Natural killer cell (primary cell): ENCODE measurements around the gene P4HB. TPM values are rescaled to one million over a fixed set of nuclear protein-coding genes. Genes with fewer than 3 reads are reported as not detected.

Experiments
- ATAC-seq, 3 donors: fragments of 150-1000 bp in 2 of 3; fragments of 200-7000 bp in 1 of 3; cut with Tn5 transposase; 1 replicate in 1 of 3; 2 replicates in 2 of 3; pipeline ENCODE4 v1.10.0; 2021; ENCODE audit warnings: mild to moderate bottlenecking in 2 of 3, moderate library complexity in 2 of 3
- DNase-seq, 2 donors: peaks; one replicate each; pipeline versions ENCODE4 v3.0.0 to v3.0.0-alpha.2; 2013 to 2021; ENCODE audit warnings: mixed read lengths in 1 of 2
- H3K27ac ChIP-seq: one replicate; pipeline ENCODE4 v1.5.1; 2013; ENCODE audit warnings: mild to moderate bottlenecking, low read length
- H3K27me3 ChIP-seq: one replicate; pipeline ENCODE4 v1.6.1; 2013; ENCODE audit warnings: low read length; ENCODE audit not compliant: control insufficient read depth, insufficient read depth
- H3K36me3 ChIP-seq: one replicate; pipeline ENCODE4 v1.6.1; 2013; ENCODE audit warnings: low read length; ENCODE audit not compliant: control insufficient read depth, insufficient read depth
- H3K4me1 ChIP-seq: one replicate; pipeline ENCODE4 v1.6.1; 2013; ENCODE audit warnings: low read length; ENCODE audit not compliant: control insufficient read depth, insufficient read depth
- H3K4me3 ChIP-seq: one replicate; pipeline ENCODE4 v1.5.1; 2013; ENCODE audit warnings: low read length
- H3K9me3 ChIP-seq: one replicate; pipeline ENCODE4 v1.6.1; 2013; ENCODE audit warnings: low read length; ENCODE audit not compliant: control insufficient read depth, insufficient read depth
- H3K27ac Mint-ChIP-seq, 2 donors: one replicate each; pipeline ENCODE4 v1.8.0; 2022; ENCODE audit warnings: mild to moderate bottlenecking in 2 of 2, mixed read lengths in 2 of 2, moderate library complexity in 1 of 2
- H3K27me3 Mint-ChIP-seq, 2 donors: one replicate each; pipeline ENCODE4 v1.8.0; 2022; ENCODE audit warnings: low read depth in 2 of 2, mixed read lengths in 2 of 2
- H3K36me3 Mint-ChIP-seq: one replicate; pipeline ENCODE4 v1.8.0; 2022; ENCODE audit warnings: mixed read lengths
- H3K4me1 Mint-ChIP-seq, 2 donors: one replicate each; pipeline ENCODE4 v1.8.0; 2022; ENCODE audit warnings: mixed read lengths in 2 of 2
- H3K4me3 Mint-ChIP-seq: one replicate; pipeline ENCODE4 v1.8.0; 2022; ENCODE audit warnings: mild to moderate bottlenecking, moderate library complexity, mixed read lengths
- H3K9me3 Mint-ChIP-seq, 2 donors: one replicate each; pipeline ENCODE4 v1.8.0; 2022; ENCODE audit warnings: mixed read lengths in 2 of 2
- WGBS: methylation state at CpG from one replicate; pipeline ENCODE4 v1.1.7; 2013; ENCODE audit warnings: missing lambda C conversion rate; ENCODE audit not compliant: insufficient coverage; 5-methylcytosine and 5-hydroxymethylcytosine counted together
- intact Hi-C: fragments of 100-400 bp; cut with micrococcal nuclease; formaldehyde crosslinking; loops from one replicate; pipeline ENCODE4 v1.14.2; 2022
- total RNA-seq, 4 donors: library from RNA; stranded (reverse); fragments of 120-200 nt in 1 of 4; gene quantifications; one replicate each; pipeline versions ENCODE4 v1.2.3 to v1.2.4, GENCODE V29; 2013 to 2022
- TF ChIP-seq, protein P1 (sequence below): fragments of 200-600 bp; IDR thresholded peaks from one replicate; pipeline ENCODE4 v1.8.0; 2022; ENCODE audit warnings: antibody characterized with exemption

P4HB gene
- total RNA-seq, 3 donors from 2014 or later (not counting 1 experiment from before 2014, with no cell fraction given): 334 to 468 (median 386) TPM

DNA sequence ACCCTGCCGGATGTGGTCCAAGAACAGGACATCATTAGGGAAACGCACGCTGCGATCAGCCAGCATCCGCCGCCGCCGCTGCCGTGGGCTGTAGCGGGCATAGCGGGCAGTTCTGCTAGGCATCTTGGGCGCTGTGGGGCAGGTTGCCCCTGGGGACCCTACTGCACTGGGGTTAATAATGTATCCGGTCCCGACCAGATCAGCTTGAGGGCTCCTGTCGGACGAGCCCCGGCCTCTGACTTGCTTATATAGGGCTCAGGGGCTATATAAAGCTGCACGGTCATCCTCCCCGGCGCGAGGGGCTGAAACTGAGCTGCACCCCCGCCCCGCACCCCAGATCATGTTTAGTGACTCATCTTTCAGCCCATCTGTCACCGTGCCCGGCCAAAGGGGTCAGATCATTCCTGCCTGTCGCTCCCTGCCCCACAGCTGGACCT is 25.5 kb downstream of the P4HB start, which contains the start of gene PPP1R27:
TSS of gene PPP1R27 (minus strand) at position 220 of the 437 bp plus-strand sequence. CDS start at position 123, 97 bp downstream.
- Mint-ChIP-seq H3K4me3 (peak within 1 kb of the TSS; percentile 71), H3K27me3 (no peaks in the 10 kb centered on the region), H3K36me3 (no peaks in the 10 kb centered on the region), H3K9me3 (no peaks in the 10 kb centered on the region), H3K27ac (peak within 1 kb of the TSS; percentile 75 to 94), H3K4me1 (peaks cover 12 to 17% of the 10 kb centered on the region in 2 donors)
- peaks cover 26% of the 10 kb centered on the region for H3K4me1 ChIP-seq
- no peaks in the 10 kb centered on the region for H3K36me3 ChIP-seq
- TF ChIP-seq, protein P1, sequence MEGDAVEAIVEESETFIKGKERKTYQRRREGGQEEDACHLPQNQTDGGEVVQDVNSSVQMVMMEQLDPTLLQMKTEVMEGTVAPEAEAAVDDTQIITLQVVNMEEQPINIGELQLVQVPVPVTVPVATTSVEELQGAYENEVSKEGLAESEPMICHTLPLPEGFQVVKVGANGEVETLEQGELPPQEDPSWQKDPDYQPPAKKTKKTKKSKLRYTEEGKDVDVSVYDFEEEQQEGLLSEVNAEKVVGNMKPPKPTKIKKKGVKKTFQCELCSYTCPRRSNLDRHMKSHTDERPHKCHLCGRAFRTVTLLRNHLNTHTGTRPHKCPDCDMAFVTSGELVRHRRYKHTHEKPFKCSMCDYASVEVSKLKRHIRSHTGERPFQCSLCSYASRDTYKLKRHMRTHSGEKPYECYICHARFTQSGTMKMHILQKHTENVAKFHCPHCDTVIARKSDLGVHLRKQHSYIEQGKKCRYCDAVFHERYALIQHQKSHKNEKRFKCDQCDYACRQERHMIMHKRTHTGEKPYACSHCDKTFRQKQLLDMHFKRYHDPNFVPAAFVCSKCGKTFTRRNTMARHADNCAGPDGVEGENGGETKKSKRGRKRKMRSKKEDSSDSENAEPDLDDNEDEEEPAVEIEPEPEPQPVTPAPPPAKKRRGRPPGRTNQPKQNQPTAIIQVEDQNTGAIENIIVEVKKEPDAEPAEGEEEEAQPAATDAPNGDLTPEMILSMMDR: no peak
- ATAC-seq (no peak), DNase-seq (no peak)
- no peaks in the 10 kb centered on the region for H3K27me3 ChIP-seq
- H3K9me3 ChIP-seq: no peaks in the 10 kb centered on the region
- H3K27ac ChIP-seq: peak within 1 kb of the TSS; percentile 93
- WGBS: 95% methylated on average over 26 of the region's 26 CpGs
- intact Hi-C loops: no loop called here
- H3K4me3 ChIP-seq: no peak within 1 kb of the TSS

DNA sequence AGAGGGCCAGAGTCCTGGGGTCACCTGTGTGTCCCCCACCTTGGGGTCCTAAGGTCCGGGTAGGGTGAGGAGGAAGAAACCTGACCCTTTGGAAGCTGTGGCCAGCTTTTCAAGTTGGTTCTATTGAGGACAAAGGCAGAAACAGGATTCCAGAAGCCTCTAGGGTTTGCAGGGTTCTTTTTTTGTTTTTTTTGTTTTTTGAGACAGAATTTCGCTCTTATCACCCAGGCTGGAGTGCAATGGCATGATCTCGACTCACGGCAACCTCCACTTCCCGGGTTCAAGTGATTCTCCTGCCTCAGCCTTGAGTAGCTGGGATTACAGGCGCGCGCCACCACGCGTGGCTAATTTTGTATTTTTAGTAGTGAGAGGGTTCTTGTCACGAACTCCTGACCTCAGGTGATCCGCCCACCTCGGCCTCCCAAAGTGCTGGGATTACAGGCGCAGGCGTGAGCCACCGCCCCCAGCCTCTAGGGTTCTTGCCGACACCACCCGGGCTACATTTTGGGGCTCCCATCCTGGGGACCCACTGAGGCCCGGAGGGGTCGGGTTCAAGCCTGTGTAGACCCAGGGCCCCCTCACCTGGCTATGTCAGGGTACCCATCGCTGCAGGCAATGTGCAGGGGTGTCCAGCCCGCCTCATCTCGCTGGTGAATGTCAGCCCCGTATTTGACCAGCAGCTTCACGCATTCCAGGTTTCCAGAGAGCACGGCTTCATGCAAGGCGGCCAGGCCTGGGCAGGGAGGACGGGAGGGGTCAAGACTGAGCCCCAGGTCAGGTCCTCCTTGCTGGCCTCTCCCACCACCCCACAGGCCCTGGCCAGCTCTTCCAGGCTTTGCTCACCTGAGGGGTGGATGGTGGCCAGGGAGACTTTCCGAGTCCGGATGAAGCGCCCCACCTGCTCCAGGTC is 26.2 kb downstream of the P4HB start:
- 92% methylated on average over 31 of the region's 31 CpGs for WGBS
- Mint-ChIP-seq H3K4me1 (peaks cover 12 to 20% of the 10 kb centered on the region in 2 donors), H3K36me3 (no peaks in the 10 kb centered on the region), H3K9me3 (no peaks in the 10 kb centered on the region), H3K27ac (peak overlapping the region; percentile 75 to 94), H3K4me3 (peak overlapping the region; percentile 71), H3K27me3 (no peaks in the 10 kb centered on the region)
- Histone ChIP-seq H3K36me3 (no peaks in the 10 kb centered on the region), H3K9me3 (no peaks in the 10 kb centered on the region), H3K27ac (peak overlapping the region; percentile 93), H3K27me3 (no peaks in the 10 kb centered on the region), H3K4me3 (peak overlapping the region; percentile 71), H3K4me1 (peaks cover 26% of the 10 kb centered on the region)
- intact Hi-C loops: loop anchor here (2.0 kb wide), 1 partner anchor 27 kb away; the partner anchor contains the start of gene P4HB
- DNase-seq (no peak), ATAC-seq (no peak)
- TF ChIP-seq, protein P1: no peak

DNA sequence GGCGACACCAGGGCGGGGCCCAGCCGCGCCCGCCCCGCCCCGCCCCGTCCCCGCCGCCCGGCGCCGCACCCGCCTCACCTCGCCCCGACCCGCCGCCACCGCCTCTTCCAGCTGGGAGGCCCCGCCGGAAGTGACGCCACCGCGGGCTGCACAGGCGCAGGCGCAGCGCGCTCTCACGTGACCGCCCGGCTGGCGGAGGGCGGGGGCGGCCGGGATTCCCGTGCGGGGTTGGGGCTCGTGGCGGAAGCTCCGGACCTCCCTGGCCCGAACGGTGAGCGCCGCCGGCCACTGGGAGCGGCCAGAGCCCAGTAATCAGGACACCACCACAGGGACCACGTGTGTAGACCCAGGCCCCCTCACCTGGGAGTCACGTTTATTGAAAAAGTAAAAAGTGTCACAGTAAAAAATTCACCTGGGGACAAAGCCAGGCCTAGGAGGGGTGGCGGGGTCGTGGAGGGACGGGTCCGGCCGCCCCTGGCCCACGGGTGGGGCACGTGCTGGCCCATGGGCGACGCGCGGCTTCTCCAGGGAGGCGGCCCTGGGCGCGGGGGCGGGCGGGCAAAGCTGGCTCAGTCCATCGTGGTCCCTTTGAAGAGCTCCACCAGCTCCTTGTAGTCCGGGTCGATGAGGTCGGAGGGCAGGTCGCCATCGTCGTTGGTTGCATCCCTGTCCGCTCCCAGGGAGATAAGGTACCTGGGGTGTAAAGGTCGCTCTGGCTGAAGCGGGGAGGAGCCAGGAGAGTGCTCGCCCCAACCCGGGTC is 27.0 kb downstream of the P4HB start, which contains the start of gene MCRIP1:
TSS of gene MCRIP1 (minus strand) at position 132 of the 761 bp plus-strand sequence. CDS start 8,785 bp downstream, outside the sequence.
- ATAC-seq: peak; percentile 82 to 86 (median 85)
- TF ChIP-seq, protein P1: no peak
- Mint-ChIP-seq H3K4me1 (peaks cover 17 to 25% of the 10 kb centered on the region in 2 donors), H3K27me3 (no peaks in the 10 kb centered on the region), H3K4me3 (peak within 1 kb of the TSS; percentile 96), H3K27ac (peak within 1 kb of the TSS; percentile 94), H3K9me3 (no peaks in the 10 kb centered on the region), H3K36me3 (no peaks in the 10 kb centered on the region)
- Histone ChIP-seq H3K4me1 (peaks cover 26% of the 10 kb centered on the region), H3K36me3 (no peaks in the 10 kb centered on the region), H3K9me3 (no peaks in the 10 kb centered on the region), H3K4me3 (peak within 1 kb of the TSS; percentile 71), H3K27ac (peak within 1 kb of the TSS; percentile 93), H3K27me3 (no peaks in the 10 kb centered on the region)
- intact Hi-C loops: loop anchor here (2.0 kb wide), 1 partner anchor 27 kb away; the partner anchor contains the start of gene P4HB
- peak; percentile 94 to 97 for DNase-seq
- 2% methylated on average over 76 of the region's 76 CpGs for WGBS
